ENCODE data around the gene RSPH1.

The RSPH1 gene

GRCh38 chr21:42496120-42496838 is at the start of gene RSPH1:
TSS of gene RSPH1 (minus strand) at chr21:42496224. CDS start at chr21:42496186, 38 bp downstream.
- DNase-seq: peak; percentile 100

GRCh38 chr21:42545745-42546144 is 49.7 kb upstream of the RSPH1 start:
- DNase-seq: no peak

GRCh38 chr21:42545317-42545716 is 49.3 kb upstream of the RSPH1 start:
- no peak for DNase-seq

DNA sequence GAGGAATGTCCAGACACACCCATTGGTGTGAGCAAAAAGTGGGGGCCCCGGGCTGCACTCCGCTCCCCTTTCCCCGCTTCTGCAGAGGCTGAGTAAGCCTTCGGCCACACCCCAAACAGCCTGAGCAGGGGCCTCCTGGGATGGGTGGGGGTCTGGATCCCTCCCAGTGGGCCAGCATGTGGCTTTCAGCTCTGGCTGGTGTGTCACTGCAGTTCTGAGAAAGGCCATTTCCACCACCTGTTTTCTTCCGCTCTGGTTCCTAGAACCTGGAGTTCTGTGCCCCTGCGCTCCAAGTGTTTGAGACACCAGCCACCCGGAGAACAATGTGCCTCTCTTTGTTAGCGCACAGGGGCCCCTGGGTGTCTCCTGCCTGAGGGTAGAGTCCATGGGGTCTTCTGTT is 48.5 kb upstream of the RSPH1 start:
- DNase-seq: no peak

GRCh38 chr21:42543106-42543847 is 47.3 kb upstream of the RSPH1 start:
- no peak for DNase-seq

GRCh38 chr21:42542596-42542995 is 46.6 kb upstream of the RSPH1 start:
- DNase-seq: no peak

- DNase-seq: no peak
Measured at GRCh38 chr21:42542196-42542595, 46.2 kb upstream of the RSPH1 start.

- DNase-seq: no peak
Measured at GRCh38 chr21:42541618-42542017, 45.6 kb upstream of the RSPH1 start.

GRCh38 chr21:42541174-42541573 is 45.1 kb upstream of the RSPH1 start:
- no peak for DNase-seq

DNA sequence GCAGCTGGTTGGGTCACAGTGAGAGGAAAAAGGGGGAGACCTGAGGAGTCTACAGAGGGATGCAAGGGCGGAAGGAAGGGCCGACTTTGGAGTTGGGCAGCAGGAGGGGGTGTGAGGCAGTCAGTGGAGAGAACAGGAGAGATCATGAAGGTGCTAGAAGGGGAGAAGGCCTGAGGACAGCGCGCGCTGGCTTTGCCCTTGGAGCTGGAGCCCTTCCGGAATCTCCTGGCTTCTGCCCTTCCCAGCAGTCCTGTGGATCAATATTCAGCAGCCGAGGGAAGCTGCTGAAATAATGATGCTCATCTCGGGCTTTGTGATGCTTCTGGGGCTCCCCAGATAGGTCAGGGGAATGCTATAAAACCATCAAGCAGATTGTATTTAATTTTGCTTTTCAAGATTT is 44.4 kb upstream of the RSPH1 start:
- no peak for DNase-seq

DNA sequence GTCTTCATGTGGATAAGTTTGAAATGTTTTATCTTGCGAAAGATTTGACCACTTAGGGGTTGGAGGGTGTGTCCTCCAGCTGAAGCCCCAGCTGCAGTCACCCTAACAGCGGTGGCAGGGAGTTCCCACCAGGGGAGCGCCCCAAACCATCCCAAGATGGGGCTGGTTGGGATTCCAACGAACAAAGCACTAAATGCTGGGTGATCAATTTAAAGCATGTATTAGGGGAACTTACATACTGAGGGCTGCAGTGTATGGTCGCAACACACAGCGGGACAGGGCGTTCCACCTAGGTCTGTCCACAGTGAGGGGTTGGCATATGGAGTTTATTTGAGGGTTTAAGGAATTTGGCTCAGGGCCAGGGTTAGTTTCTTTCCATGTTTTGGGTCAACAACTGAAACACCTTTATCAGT is 43.9 kb upstream of the RSPH1 start:
- DNase-seq: peak; percentile 32

DNA sequence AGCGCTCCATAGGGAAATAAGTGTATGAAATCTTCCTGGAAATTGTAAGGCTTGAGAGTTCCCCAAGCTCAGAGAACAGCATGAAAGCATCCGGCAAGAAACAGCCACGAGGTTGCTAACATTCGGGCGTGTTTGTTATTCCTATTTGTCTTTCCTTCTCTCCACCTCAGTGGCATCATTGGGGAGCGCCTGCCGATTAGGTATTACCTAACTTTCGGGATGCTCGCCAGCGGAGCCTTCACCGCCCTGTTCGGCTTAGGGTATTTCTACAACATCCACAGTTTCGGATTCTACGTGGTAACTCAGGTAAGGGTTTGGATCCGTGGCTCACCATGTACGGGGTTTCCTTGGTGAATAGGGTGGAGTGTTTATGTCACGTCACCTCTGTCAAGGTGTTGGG is 43.3 kb upstream of the RSPH1 start:
- no peak for DNase-seq

GRCh38 chr21:42538479-42539275 is 42.7 kb upstream of the RSPH1 start:
- DNase-seq: no peak

DNA sequence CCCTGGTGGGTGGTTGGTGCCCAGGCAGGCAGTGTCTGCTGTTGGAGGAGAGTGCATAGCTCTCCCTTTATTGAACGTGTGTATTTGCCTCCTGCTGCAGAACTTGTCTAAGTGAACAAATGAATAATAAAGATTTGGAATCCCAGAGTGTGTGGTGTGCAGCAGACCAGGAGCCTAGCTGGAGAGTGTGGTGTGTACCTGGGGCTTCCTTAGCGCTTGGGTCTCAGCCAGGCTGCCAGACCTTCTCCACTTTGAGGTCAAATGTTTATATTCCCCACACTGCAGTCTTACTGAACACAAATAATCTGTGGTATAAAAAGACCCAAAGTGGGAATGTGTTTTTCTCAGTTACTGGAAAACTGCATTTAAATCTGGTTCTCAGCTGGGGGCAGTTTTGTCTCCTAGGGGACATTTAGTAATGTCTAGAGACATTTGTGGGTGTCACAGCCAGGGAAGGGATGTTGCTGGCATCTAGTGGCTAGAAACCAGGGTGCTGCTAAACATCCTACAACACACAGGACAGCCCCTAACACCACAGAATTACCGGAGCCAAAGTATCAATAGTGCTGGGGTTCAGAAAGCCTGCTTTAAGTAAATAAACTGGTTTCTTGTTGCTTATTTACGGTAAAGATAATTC is 41.2 kb upstream of the RSPH1 start:
- DNase-seq: peak; percentile 50

DNA sequence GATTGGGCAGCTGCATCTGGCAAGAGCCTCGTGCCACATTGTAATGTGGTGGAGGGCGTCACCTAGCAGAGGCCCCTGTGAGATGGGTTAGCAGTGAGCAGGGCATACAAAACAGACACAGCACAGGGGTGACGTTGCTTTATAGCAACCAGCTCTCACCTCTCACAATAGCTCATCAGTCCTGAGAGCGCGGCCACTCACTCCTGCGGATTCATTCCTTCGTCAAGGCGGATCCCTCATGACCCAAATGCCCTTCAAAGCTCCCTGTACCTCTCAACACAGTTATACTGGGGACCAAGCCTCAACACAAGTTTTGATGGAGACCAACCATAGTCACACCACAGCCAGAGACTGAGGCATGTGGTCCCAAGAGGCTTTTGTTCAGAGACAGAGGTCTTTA is 40.6 kb upstream of the RSPH1 start:
- no peak for DNase-seq

DNA sequence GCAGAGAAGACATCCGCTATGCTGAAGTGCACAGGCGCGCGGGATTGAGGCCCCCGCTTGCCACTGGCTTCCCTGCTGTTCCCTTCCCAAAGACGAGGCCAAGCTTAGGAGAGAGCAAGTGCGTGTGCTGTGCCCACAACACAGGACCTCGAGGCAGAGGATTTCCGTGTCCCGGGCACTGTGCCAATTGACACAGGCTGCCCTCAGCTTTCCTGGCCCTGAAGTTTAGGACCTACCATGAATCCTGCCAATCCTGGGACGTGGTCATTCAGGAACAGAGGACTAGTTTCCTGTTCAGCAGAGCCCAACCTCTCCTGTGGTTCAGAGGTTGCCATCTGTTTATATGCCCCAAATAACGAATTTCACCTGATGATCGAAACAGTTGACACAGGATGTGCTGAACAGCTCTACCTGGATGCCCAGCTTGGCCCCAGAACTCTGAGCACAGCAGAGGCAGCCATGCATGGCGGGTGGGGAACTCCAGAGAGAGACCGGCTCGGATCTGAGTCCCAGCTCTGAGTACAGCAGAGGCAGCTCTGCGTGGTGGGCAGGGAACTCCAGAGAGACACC is 39.7 kb upstream of the RSPH1 start:
- DNase-seq: no peak

- DNase-seq: peak; percentile 91
Measured at GRCh38 chr21:42534421-42535378, 38.7 kb upstream of the RSPH1 start.

GRCh38 chr21:42533963-42534355 is 37.9 kb upstream of the RSPH1 start:
- no peak for DNase-seq

GRCh38 chr21:42533306-42533962 is 37.4 kb upstream of the RSPH1 start:
- no peak for DNase-seq

DNA sequence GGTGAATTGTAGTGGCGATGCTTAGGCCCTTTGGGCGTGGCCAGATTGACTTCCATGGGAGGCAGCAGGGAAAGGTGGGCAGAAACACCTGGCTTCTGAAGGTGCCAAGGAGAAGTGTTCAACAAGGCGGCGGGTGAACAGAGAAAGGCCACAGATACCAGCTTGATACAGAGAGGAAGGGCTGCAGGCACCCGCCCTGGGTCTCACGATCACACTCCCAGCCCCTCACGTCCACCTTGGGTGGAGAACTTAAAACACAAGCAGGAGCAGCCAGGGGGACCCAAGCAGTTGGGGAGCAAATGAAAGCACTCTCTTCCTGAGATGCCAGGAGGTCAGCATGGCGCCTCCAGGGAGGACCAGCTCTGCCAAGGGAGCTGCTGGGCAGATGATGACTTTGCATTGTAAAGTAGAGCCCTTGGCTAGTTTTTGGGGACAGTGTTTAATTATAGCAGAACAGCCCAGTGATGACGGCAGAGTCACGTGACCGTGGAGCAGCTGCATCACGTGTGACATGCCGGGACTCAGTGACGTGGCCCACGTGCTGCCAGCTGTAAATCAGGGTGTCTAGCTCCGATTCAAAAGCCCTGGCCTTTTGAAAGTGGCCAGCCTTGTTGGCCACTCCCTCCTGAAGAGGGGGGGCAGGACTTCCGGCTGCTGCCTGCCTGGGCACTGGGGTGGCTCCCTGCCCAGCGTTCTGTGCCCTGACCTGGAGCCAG is 36.6 kb upstream of the RSPH1 start:
- no peak for DNase-seq
